ENCODE data around the gene GABBR1. TPM values are rescaled to one million over a fixed set of nuclear protein-coding genes. Genes with fewer than 3 reads are reported as not detected.
"Not testable (repeated sequence)": the region's sequence is repeated elsewhere in the genome, so short reads cannot be mapped to it uniquely, and the experiment has no call there.

The GABBR1 gene
- total RNA-seq, 1 donor from 2014 or later, result 19.3 TPM

DNA sequence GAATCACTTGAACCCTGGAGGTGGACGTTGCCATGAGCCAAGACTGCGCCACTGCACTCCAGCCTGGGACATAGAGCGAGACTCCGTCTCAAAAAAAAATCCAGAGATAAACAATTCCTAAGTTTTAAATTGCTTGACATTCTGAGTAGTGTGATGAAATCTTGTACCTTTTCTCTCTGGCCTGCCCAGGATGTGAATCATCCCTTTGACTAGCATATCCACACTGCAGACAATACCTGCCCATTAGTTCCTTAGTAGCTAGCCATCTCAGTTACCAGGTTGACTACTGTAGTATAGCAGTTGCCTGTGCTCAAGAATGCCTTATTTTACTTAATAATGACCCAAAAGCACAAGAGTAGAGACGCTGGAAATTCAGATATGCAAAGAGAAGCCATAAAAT is 45.1 kb upstream of the GABBR1 start:
- no peaks in the 10 kb centered on the region for H3K4me1 ChIP-seq
- peaks cover 20% of the 10 kb centered on the region for H3K27me3 ChIP-seq (ENCODE audit: low read depth)
- TF ChIP-seq, protein P1, sequence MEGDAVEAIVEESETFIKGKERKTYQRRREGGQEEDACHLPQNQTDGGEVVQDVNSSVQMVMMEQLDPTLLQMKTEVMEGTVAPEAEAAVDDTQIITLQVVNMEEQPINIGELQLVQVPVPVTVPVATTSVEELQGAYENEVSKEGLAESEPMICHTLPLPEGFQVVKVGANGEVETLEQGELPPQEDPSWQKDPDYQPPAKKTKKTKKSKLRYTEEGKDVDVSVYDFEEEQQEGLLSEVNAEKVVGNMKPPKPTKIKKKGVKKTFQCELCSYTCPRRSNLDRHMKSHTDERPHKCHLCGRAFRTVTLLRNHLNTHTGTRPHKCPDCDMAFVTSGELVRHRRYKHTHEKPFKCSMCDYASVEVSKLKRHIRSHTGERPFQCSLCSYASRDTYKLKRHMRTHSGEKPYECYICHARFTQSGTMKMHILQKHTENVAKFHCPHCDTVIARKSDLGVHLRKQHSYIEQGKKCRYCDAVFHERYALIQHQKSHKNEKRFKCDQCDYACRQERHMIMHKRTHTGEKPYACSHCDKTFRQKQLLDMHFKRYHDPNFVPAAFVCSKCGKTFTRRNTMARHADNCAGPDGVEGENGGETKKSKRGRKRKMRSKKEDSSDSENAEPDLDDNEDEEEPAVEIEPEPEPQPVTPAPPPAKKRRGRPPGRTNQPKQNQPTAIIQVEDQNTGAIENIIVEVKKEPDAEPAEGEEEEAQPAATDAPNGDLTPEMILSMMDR (IDR thresholded peaks at IDR 0.05; ENCODE audit: borderline replicate concordance), result no peak
- DNase-seq, result no peak
- H3K9me3 ChIP-seq (replicated peaks), result no peaks in the 10 kb centered on the region
- no peaks in the 10 kb centered on the region for H3K36me3 ChIP-seq
- no peak overlapping the region for H3K4me3 ChIP-seq
- intact Hi-C loops (cut with micrococcal nuclease), result no loop called here
- H3K27ac ChIP-seq (replicated peaks), result no peak overlapping the region

DNA sequence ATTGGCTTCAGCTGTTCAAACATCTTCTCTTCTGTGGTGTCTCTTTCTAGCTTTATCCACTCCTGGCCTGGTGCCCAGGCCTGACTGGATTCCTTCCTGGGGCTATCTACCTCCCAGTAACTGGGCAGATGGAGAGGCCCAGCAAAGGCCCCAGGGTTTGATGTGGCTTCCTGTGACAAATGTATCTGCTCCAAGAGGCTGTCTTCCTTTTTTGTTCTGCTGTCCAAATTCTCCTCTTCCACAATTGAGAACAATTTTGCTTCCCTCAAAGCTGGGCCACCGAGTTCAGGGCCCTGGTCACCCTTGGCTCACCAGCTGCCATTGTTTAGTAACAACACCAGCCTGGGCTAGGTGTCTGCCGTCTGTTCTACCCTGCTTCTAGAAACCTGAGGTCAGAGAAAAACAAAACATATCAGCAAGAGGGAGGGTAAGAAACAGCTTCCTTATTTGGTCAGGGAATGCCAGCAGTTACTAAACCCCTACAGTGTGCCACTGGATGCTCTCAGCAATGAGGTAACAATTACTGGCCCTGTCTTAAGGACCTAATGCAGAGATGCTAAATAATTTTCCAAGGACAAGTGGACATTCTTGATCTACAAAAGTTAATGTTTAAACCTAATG is 44.1 kb upstream of the GABBR1 start:
- Histone ChIP-seq H3K27ac (replicated peaks) (no peak overlapping the region), H3K4me1 (no peaks in the 10 kb centered on the region), H3K36me3 (no peaks in the 10 kb centered on the region), H3K27me3 (ENCODE audit: low read depth) (peaks cover 20% of the 10 kb centered on the region), H3K9me3 (replicated peaks) (no peaks in the 10 kb centered on the region), H3K4me3 (no peak overlapping the region)
- intact Hi-C loops (cut with micrococcal nuclease), result no loop called here
- TF ChIP-seq, protein P1 (IDR thresholded peaks at IDR 0.05; ENCODE audit: borderline replicate concordance), result no peak
- no peak for DNase-seq

DNA sequence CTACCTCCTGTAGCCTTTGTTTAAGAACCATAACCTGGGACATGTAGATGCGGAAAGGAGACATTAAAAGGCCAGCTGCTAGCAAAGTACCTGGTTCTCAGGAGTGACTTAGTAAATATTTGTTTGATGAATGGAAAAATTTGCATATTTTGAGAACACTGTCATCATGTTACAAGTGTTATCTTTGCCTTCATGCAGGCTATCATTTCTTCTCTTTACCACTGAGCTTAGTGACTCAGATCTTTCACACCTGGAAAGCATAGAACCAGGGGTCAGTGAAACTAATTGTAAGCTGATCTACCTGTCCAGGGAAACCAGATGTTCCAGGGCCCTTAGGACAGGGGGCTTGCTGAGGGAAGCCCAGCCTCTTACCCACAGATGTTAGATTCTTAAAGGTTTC is 42.6 kb upstream of the GABBR1 start:
- Histone ChIP-seq H3K27ac (replicated peaks) (no peak overlapping the region), H3K27me3 (ENCODE audit: low read depth) (peaks cover 18% of the 10 kb centered on the region), H3K9me3 (replicated peaks) (no peaks in the 10 kb centered on the region), H3K36me3 (no peaks in the 10 kb centered on the region), H3K4me3 (no peak overlapping the region), H3K4me1 (no peaks in the 10 kb centered on the region)
- DNase-seq, result no peak
- intact Hi-C loops (cut with micrococcal nuclease), result no loop called here
- TF ChIP-seq, protein P1 (IDR thresholded peaks at IDR 0.05; ENCODE audit: borderline replicate concordance), result no peak

DNA sequence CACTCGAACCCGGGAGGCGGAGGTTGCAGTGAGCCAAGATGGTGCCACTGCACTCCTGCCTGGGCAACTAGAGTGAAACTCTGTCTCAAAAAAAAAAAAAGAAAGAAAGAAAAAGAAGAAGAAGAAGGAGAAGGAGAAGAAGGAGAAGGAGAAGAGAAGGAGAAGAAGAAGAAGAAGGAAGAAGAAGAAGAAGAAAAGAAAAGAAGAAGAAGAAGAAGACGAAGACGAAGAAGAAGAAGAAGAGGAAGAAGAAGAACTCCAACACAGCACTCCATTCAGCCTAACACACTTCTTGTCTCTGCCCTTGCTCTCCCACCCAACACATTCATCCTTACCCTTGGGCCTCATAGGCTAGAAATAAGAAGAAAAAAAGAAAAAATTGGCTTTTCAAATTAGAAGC is 41.0 kb upstream of the GABBR1 start:
- DNase-seq, result no peak
- no peaks in the 10 kb centered on the region for H3K4me1 ChIP-seq

DNA sequence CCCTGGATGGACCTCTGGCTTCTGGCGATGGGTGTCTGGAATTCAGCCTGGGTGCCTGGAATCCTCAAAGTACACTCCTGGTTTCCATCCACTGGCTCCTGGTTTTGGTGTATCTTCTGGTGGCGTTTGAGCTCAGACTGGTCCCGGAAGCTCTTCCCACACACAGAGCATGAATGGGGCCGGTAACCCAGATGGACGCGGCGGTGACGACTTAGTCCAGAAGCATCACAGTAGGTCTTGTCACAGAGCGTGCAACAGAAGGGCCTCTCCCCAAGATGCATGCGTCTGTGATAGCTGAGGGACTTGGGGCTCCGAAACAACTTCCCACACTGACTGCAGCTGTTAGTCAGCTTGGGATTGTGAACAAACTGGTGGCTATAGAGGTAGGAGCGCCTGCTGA is 40.2 kb upstream of the GABBR1 start:
- TF ChIP-seq, protein P1 (IDR thresholded peaks at IDR 0.05; ENCODE audit: borderline replicate concordance), result no peak
- intact Hi-C loops (cut with micrococcal nuclease), result no loop called here

More for the DNA sequence above, 41.0 kb upstream of the GABBR1 start:
- Histone ChIP-seq H3K9me3 (replicated peaks) (no peaks in the 10 kb centered on the region), H3K27ac (replicated peaks) (no peak overlapping the region), H3K27me3 (ENCODE audit: low read depth) (peaks cover 6% of the 10 kb centered on the region), H3K4me3 (no peak overlapping the region), H3K36me3 (no peaks in the 10 kb centered on the region)
- TF ChIP-seq, protein P1 (IDR thresholded peaks at IDR 0.05; ENCODE audit: borderline replicate concordance), result no peak
- intact Hi-C loops (cut with micrococcal nuclease), result no loop called here

DNA sequence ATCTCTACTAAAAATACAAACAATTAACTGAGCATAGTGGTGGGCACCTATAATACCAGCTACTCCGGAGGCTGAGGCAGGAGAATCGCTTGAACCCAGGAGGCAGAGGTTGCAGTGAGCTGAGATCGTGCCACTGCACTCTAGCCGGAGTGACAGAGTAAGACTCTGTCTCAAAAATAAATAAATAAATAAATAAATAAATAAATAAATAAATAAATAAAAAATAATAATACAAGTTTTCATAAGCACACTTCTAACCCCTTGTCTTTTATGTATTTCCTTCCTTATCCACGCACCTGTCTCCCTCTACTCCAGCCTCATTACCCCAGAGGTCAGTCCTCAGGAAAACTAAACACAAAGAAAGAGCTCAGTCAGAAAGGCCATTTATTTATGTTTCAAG is 39.1 kb upstream of the GABBR1 start:
- H3K27ac ChIP-seq (replicated peaks); H3K4me3 ChIP-seq; DNase-seq; H3K27me3 ChIP-seq (ENCODE audit: low read depth); H3K4me1 ChIP-seq; H3K36me3 ChIP-seq; H3K9me3 ChIP-seq (replicated peaks); intact Hi-C loops (cut with micrococcal nuclease): not testable (repeated sequence)

More for the DNA sequence above, 40.2 kb upstream of the GABBR1 start:
- Histone ChIP-seq H3K4me3 (no peak overlapping the region), H3K27me3 (ENCODE audit: low read depth) (peaks cover 6% of the 10 kb centered on the region), H3K4me1 (no peaks in the 10 kb centered on the region), H3K36me3 (no peaks in the 10 kb centered on the region), H3K9me3 (replicated peaks) (no peaks in the 10 kb centered on the region), H3K27ac (replicated peaks) (no peak overlapping the region)
- DNase-seq, result no peak
